HCT116 (cell line): ENCODE measurements around the gene SP7. TPM values are rescaled to one million over a fixed set of nuclear protein-coding genes. Genes with fewer than 3 reads are reported as not detected.

Source experiments
- ATAC-seq: fragments of 200-7000 bp; cut with Tn5 transposase; 2 replicates; pipeline ENCODE4 v1.9.1; 2020; ENCODE audit warnings: mild to moderate bottlenecking, moderate library complexity
- BruUV-seq: library from RNA; stranded (reverse); fragments of 400-500 nt; replicated peaks from 2 replicates; lab custom pipeline; 2021; lab: Mats Ljungman, UMichigan
- CTCF ChIA-PET: fragments of 300-600 bp; sonication (Branson Sonifier 250); formaldehyde crosslinking; loops from one replicate; lab custom pipeline; 2021; ENCODE audit warnings: antibody characterized with exemption; lab: Charles Lee
- POLR2A ChIA-PET: fragments of 300-600, 350-600 bp; sonication (Branson Sonifier 250); formaldehyde crosslinking; loops from one replicate; lab custom pipeline; 2021; ENCODE audit warnings: antibody characterized with exemption; lab: Charles Lee
- RAD21 ChIA-PET, 2 experiments: fragments of 300-600 bp; sonication (Branson Sonifier 250); formaldehyde crosslinking; loops; one replicate each; lab custom pipeline; 2023; ENCODE audit warnings: low total read pairs in 2 of 2; ENCODE audit not compliant: uncharacterized antibody in 2 of 2, unreplicated experiment in 2 of 2, low non-redundant PET in 1 of 2; lab: Charles Lee
- DNase-seq: peaks from one replicate; pipeline ENCODE4 v3.0.0-alpha.2; 2010; ENCODE audit warnings: low read depth, low spot score
- H2AFZ ChIP-seq: fragments of 200-600 bp; shearing (Covaris generic), sonication (generic); 2 replicates; pipeline ENCODE4 v1.6.1; 2017; ENCODE audit warnings: low read depth, mixed run types, mixed read lengths, antibody characterized with exemption, low read length; ENCODE audit not compliant: poor library complexity, severe bottlenecking
- H3K27ac ChIP-seq: 2 replicates; pipeline ENCODE4 v1.5.1; 2012; ENCODE audit warnings: low read depth, low read length
- H3K27me3 ChIP-seq: fragments of 200-600 bp; sonication (generic); 2 replicates; pipeline ENCODE4 v1.6.1; 2016; ENCODE audit warnings: mixed run types, low read length, mixed read lengths; ENCODE audit not compliant: insufficient read depth
- H3K36me3 ChIP-seq, 2 experiments: fragments of 200-500 bp in 1 of 2; fragments of 200-600 bp in 1 of 2; sonication (Bioruptor generic) in 1 of 2; sonication (generic) in 1 of 2; 2 replicates each; pipeline versions ENCODE4 v1.5.1 to v1.6.1; 2014 to 2016; ENCODE audit warnings: low read length in 2 of 2, inconsistent platforms in 1 of 2, mixed read lengths in 1 of 2, mixed run types in 1 of 2; ENCODE audit not compliant: insufficient read depth in 2 of 2, control insufficient read depth in 1 of 2
- H3K4me1 ChIP-seq, 2 experiments: fragments of 200-600 bp in 1 of 2; sonication (generic) in 1 of 2; 2 replicates each; pipeline versions ENCODE4 v1.5.1 to v1.6.1; 2012 to 2017; ENCODE audit warnings: low read length in 2 of 2, inconsistent platforms in 1 of 2, mild to moderate bottlenecking in 1 of 2, mixed read lengths in 1 of 2, mixed run types in 1 of 2, moderate library complexity in 1 of 2; ENCODE audit not compliant: insufficient read depth in 2 of 2, control insufficient read depth in 1 of 2
- H3K4me2 ChIP-seq: fragments of 200-600 bp; sonication (generic); 2 replicates; pipeline ENCODE4 v1.6.1; 2017; ENCODE audit warnings: mixed run types, low read length, mixed read lengths
- H3K4me3 ChIP-seq, 2 experiments: fragments of 200-600 bp in 1 of 2; sonication (generic) in 1 of 2; replicated peaks in 1 of 2; 2 replicates each; pipeline ENCODE4 v1.5.1; 2011 to 2016; ENCODE audit warnings: low read length in 2 of 2, control low read depth in 1 of 2, low read depth in 1 of 2, mild to moderate bottlenecking in 1 of 2, mixed read lengths in 1 of 2, mixed run types in 1 of 2
- H3K79me2 ChIP-seq: fragments of 200-600 bp; sonication (generic); 2 replicates; pipeline ENCODE4 v1.6.1; 2017; ENCODE audit warnings: mild to moderate bottlenecking, mixed run types, low read length, moderate library complexity, mixed read lengths; ENCODE audit not compliant: insufficient read depth
- H3K9ac ChIP-seq: fragments of 200-600 bp; sonication (generic); 2 replicates; pipeline ENCODE4 v1.6.1; 2016; ENCODE audit warnings: low read length, mixed read lengths
- H3K9me2 ChIP-seq: fragments of 200-600 bp; sonication (generic), shearing (Covaris generic); 2 replicates; pipeline ENCODE4 v1.6.1; 2017; ENCODE audit warnings: mixed run types, mild to moderate bottlenecking, moderate library complexity; ENCODE audit not compliant: insufficient read depth
- H3K9me3 ChIP-seq, 2 experiments: fragments of 200-500 bp in 1 of 2; fragments of 200-600 bp in 1 of 2; sonication (Bioruptor generic) in 1 of 2; sonication (generic) in 1 of 2; 2 replicates each; pipeline ENCODE4 v1.6.1; 2014 to 2017; ENCODE audit warnings: low read length in 2 of 2, mixed read lengths in 2 of 2, inconsistent platforms in 1 of 2, low read depth in 1 of 2, mild to moderate bottlenecking in 1 of 2, mixed run types in 1 of 2, moderate library complexity in 1 of 2; ENCODE audit not compliant: control insufficient read depth in 1 of 2, insufficient read depth in 1 of 2
- H4K20me1 ChIP-seq: fragments of 200-600 bp; sonication (generic), shearing (Covaris generic); 2 replicates; pipeline ENCODE4 v1.6.1; 2017; ENCODE audit warnings: mixed run types, mild to moderate bottlenecking, moderate library complexity; ENCODE audit not compliant: insufficient read depth
- CEBPB ChIP-seq: IDR thresholded peaks from 2 replicates; pipeline ENCODE4 v1.6.1; 2012; ENCODE audit warnings: low read depth
- ELF1 ChIP-seq: IDR thresholded peaks from 2 replicates; pipeline ENCODE4 v1.6.1; 2012; ENCODE audit warnings: low read depth, borderline replicate concordance
- EZH2 ChIP-seq: fragments of 200-600 bp; sonication (generic); IDR thresholded peaks from 2 replicates; pipeline ENCODE4 v1.6.1; 2017; ENCODE audit warnings: antibody characterized with exemption, mixed run types
- EZH2phosphoT487 ChIP-seq: fragments of 200-600 bp; IDR thresholded peaks from 2 replicates; pipeline ENCODE4 v1.6.1; 2018; ENCODE audit warnings: antibody characterized with exemption, borderline replicate concordance
- FOSL1 ChIP-seq: IDR thresholded peaks from 2 replicates; pipeline ENCODE4 v1.6.1; 2012; ENCODE audit warnings: low read depth
- JUND ChIP-seq: IDR thresholded peaks from 2 replicates; pipeline ENCODE4 v1.6.1; 2012
- POLR2A ChIP-seq: IDR thresholded peaks from 2 replicates; pipeline ENCODE4 v1.7.0; 2011; ENCODE audit warnings: borderline replicate concordance; ENCODE audit not compliant: insufficient read depth, insufficient read length; ENCODE audit errors: extremely low read depth
- RAD21 ChIP-seq: IDR thresholded peaks from 2 replicates; pipeline ENCODE4 v1.6.1; 2012; ENCODE audit warnings: low read depth, mild to moderate bottlenecking
- SIN3A ChIP-seq: IDR thresholded peaks from 2 replicates; pipeline ENCODE4 v1.6.1; 2012; ENCODE audit warnings: low read depth
- SRF ChIP-seq: IDR thresholded peaks from 2 replicates; pipeline ENCODE4 v1.6.1; 2012; ENCODE audit warnings: low read depth
- TCF7L2 ChIP-seq: IDR thresholded peaks from 2 replicates; pipeline ENCODE4 v1.7.0; 2011; ENCODE audit warnings: borderline replicate concordance, inconsistent platforms; ENCODE audit not compliant: insufficient read depth, insufficient read length; ENCODE audit errors: extremely low read depth
- YY1 ChIP-seq: IDR thresholded peaks from 2 replicates; pipeline ENCODE4 v1.6.1; 2011; ENCODE audit warnings: low read length, low read depth, moderate library complexity, mild to moderate bottlenecking; ENCODE audit not compliant: insufficient replicate concordance; ENCODE audit errors: extremely low read depth
- intact Hi-C: fragments of 100-400 bp; cut with micrococcal nuclease; formaldehyde crosslinking; loops from 2 replicates; pipeline ENCODE4 v1.10.0; 2022
- total RNA-seq: library from RNA; stranded (reverse); gene quantifications from one replicate; pipeline ENCODE4 v1.2.1, GENCODE V29; 2021; ENCODE audit not compliant: unreplicated experiment
- TF ChIP-seq, protein P1 (sequence below), 3 experiments: fragments of 200-600 bp in 1 of 3; sonication (generic) in 1 of 3; IDR thresholded peaks in 2 of 3; conservative IDR thresholded peaks in 1 of 3; 2 replicates each; pipeline ENCODE4 v1.5.1; 2012 to 2017; ENCODE audit warnings: low read depth in 2 of 3, low read length in 2 of 3, antibody characterized with exemption in 1 of 3, borderline replicate concordance in 1 of 3, control low read depth in 1 of 3, mild to moderate bottlenecking in 1 of 3, mixed read lengths in 1 of 3, mixed run types in 1 of 3, moderate library complexity in 1 of 3; ENCODE audit not compliant: insufficient read depth in 1 of 3
- TF ChIP-seq, protein P2 (sequence below): IDR thresholded peaks from 2 replicates; pipeline ENCODE4 v1.6.1; 2012

Gene SP7
- total RNA-seq, 1 experiment from 2014 or later = not detected

DNA sequence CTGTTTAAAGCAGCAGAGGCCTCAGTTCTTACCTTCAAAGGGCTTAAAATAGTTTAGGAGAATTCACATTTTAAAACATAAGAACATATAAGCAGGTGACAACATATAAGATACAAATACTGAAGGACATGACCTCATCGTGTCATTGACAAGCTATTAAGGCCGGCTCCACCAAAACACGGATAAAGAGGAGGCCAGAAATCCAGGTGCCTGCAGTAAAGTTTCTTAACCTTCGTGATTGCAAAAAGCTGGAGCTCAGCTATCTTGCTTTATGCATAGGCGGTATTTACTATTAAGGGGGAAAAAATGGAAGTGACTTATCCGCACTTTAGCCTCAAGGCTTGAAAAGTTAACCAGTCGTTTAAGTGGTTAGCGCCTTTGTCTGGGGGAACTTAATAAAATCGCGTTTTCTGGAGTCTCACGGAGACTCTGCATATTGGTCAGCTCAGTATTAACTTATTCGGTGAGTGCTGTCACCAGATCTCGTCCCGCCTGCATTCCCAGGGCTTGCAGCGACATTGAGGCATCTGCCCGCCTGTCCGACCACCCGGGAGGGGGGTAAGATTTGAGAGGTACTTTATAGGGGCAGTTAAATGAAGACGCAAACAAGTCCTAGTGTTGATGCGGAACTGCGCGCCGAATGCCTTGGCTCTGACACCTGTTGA is 42.7 kb upstream of the SP7 start:
- Histone ChIP-seq H3K9me3 (no peaks in the 10 kb centered on the region), H3K36me3 (peaks cover 15 to 20% of the 10 kb centered on the region in 2 experiments), H3K27ac (peak overlapping the region; percentile 89), H2AFZ (no peak overlapping the region), H3K4me3 (peak overlapping the region; percentile 62 to 71), H3K79me2 (peaks cover 29% of the 10 kb centered on the region), H3K27me3 (no peaks in the 10 kb centered on the region), H3K9ac (peak overlapping the region; percentile 82), H3K4me1 (peaks cover 34 to 57% of the 10 kb centered on the region in 2 experiments), H4K20me1 (no peaks in the 10 kb centered on the region), H3K4me2 (peak overlapping the region; percentile 85), H3K9me2 (no peaks in the 10 kb centered on the region)
- intact Hi-C loops = no loop called here
- peak; percentile 89 for TF ChIP-seq POLR2A
- TF ChIP-seq RAD21 = no peak
- TSS peak; percentile 99 for BruUV-seq
- ATAC-seq (no peak), DNase-seq (no peak)
- POLR2A ChIA-PET = interaction anchor here (0.6 to 3.5 kb wide), 15 partner anchors 9 to 876 kb away, joined by 3 to 32 read pairs (median 6); partner anchors contain the start of genes AAAS, SPRYD3 and TARBP2
- RAD21 ChIA-PET = interaction anchor here (0.7 to 1.2 kb wide), 3 partner anchors 26 to 52 kb away, joined by 3 to 7 read pairs (median 6); no protein-coding TSS in a partner anchor
- CTCF ChIA-PET = interaction anchor here (1.0 to 6.9 kb wide), 6 partner anchors 26 to 130 kb away, joined by 3 to 99 read pairs (median 12); partner anchors contain the start of gene AAAS

DNA sequence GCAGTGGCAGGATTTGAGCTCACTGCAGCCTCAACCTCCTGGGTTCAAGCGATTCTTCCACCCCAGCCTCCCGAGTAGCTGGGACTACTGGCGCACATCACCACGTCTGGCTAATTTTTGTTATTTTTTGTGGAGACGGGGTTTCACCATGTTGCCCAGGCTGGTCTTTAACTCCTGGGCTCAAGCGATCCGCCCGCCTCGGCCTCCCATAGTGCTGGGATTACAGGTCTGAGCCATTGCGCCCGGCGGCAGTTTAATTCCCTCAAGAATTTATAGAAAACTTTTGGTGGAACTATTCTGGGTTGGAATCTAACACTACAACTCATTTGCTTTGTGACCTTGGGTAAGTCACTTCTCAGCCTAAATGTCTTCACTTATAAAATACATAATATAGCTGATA is 42.1 kb upstream of the SP7 start:
- Histone ChIP-seq H3K36me3 (peaks cover 10 to 14% of the 10 kb centered on the region in 2 experiments), H3K4me3 (peak overlapping the region; percentile 62 to 71), H3K4me1 (peaks cover 38 to 63% of the 10 kb centered on the region in 2 experiments), H3K27ac (peak overlapping the region; percentile 89), H3K9ac (peak overlapping the region; percentile 82), H3K9me2 (no peaks in the 10 kb centered on the region), H3K79me2 (peaks cover 23% of the 10 kb centered on the region), H3K27me3 (no peaks in the 10 kb centered on the region), H3K9me3 (no peaks in the 10 kb centered on the region), H2AFZ (no peak overlapping the region), H4K20me1 (no peaks in the 10 kb centered on the region), H3K4me2 (peak overlapping the region; percentile 85)
- DNase-seq (no peak), ATAC-seq (no peak)
- ChIA-PET POLR2A (interaction anchor here (0.6 to 3.5 kb wide), 6 partner anchors 12 to 876 kb away, joined by 4 to 32 read pairs (median 22); partner anchors contain the start of genes AAAS and TARBP2), CTCF (interaction anchor here (3.1 to 6.9 kb wide), 3 partner anchors 25 to 57 kb away, joined by 20 to 99 read pairs (median 25); partner anchors contain the start of gene AAAS), RAD21 (no interaction called here)
- intact Hi-C loops = no loop called here
- no TSS peak for BruUV-seq
- no peak for TF ChIP-seq CEBPB
- TF ChIP-seq TCF7L2 = no peak
- TF ChIP-seq, protein P1, sequence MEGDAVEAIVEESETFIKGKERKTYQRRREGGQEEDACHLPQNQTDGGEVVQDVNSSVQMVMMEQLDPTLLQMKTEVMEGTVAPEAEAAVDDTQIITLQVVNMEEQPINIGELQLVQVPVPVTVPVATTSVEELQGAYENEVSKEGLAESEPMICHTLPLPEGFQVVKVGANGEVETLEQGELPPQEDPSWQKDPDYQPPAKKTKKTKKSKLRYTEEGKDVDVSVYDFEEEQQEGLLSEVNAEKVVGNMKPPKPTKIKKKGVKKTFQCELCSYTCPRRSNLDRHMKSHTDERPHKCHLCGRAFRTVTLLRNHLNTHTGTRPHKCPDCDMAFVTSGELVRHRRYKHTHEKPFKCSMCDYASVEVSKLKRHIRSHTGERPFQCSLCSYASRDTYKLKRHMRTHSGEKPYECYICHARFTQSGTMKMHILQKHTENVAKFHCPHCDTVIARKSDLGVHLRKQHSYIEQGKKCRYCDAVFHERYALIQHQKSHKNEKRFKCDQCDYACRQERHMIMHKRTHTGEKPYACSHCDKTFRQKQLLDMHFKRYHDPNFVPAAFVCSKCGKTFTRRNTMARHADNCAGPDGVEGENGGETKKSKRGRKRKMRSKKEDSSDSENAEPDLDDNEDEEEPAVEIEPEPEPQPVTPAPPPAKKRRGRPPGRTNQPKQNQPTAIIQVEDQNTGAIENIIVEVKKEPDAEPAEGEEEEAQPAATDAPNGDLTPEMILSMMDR (IDR thresholded peaks at IDR 0.05 in 2 of 3, conservative IDR thresholded peaks at IDR 0.05 in 1 of 3; ENCODE audit: borderline replicate concordance in 1 of 3, insufficient read depth in 1 of 3, low read depth in 2 of 3, low read length in 2 of 3) = no peak
- no peak for TF ChIP-seq JUND
- TF ChIP-seq SIN3A = no peak
- no peak for TF ChIP-seq ELF1
- TF ChIP-seq EZH2phosphoT487 = no peak
- TF ChIP-seq SRF = no peak
- TF ChIP-seq, protein P2, sequence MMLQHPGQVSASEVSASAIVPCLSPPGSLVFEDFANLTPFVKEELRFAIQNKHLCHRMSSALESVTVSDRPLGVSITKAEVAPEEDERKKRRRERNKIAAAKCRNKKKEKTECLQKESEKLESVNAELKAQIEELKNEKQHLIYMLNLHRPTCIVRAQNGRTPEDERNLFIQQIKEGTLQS = no peak
- TF ChIP-seq EZH2 = no peak
- TF ChIP-seq FOSL1 = no peak
- TF ChIP-seq YY1 = no peak
- TF ChIP-seq RAD21 = no peak
